DOHH2 (cell line): ENCODE measurements around the gene EPS8L3.

Source experiments
- H3F3A ChIP-seq: fragments of 200-600 bp; sonication (generic), shearing (Covaris generic); 2 replicates; pipeline ENCODE4 v1.6.0; 2016; ENCODE audit warnings: antibody characterized with exemption, mild to moderate bottlenecking; ENCODE audit not compliant: control insufficient read depth, insufficient read depth
- H3K27ac ChIP-seq: fragments of 200-600 bp; sonication (generic); 2 replicates; pipeline ENCODE4 v1.5.1; 2014; ENCODE audit warnings: low read depth, mild to moderate bottlenecking, low read length, moderate library complexity
- H3K27me3 ChIP-seq: fragments of 200-600 bp; sonication (generic); 2 replicates; pipeline ENCODE4 v1.6.1; 2014; ENCODE audit warnings: mild to moderate bottlenecking, low read length, mixed read lengths; ENCODE audit not compliant: control insufficient read depth
- H3K36me3 ChIP-seq: fragments of 200-600 bp; sonication (generic); 2 replicates; pipeline ENCODE4 v1.6.1; 2014; ENCODE audit warnings: mild to moderate bottlenecking, low read length, moderate library complexity, mixed read lengths; ENCODE audit not compliant: control insufficient read depth
- H3K4me1 ChIP-seq: fragments of 200-600 bp; sonication (generic); 2 replicates; pipeline ENCODE4 v1.6.1; 2014; ENCODE audit warnings: mild to moderate bottlenecking, low read length, mixed read lengths; ENCODE audit not compliant: control insufficient read depth
- H3K4me2 ChIP-seq: fragments of 200-600 bp; sonication (generic); 2 replicates; pipeline ENCODE4 v1.6.0; 2014; ENCODE audit warnings: mild to moderate bottlenecking, low read length, moderate library complexity
- H3K4me3 ChIP-seq: fragments of 200-600 bp; sonication (generic); 2 replicates; pipeline ENCODE4 v1.5.1; 2014; ENCODE audit warnings: mild to moderate bottlenecking, low read length, mixed read lengths
- H3K79me2 ChIP-seq: fragments of 200-600 bp; sonication (generic); 2 replicates; pipeline ENCODE4 v1.6.1; 2014; ENCODE audit warnings: mild to moderate bottlenecking, low read length, mixed read lengths; ENCODE audit not compliant: control insufficient read depth
- H3K9me2 ChIP-seq: fragments of 200-600 bp; sonication (generic); replicated peaks from 2 replicates; pipeline ENCODE4 v1.6.1; 2014; ENCODE audit warnings: mild to moderate bottlenecking, low read length, mixed read lengths; ENCODE audit not compliant: control insufficient read depth
- H3K9me3 ChIP-seq: fragments of 200-600 bp; sonication (generic); 2 replicates; pipeline ENCODE4 v1.6.1; 2014; ENCODE audit warnings: antibody characterized with exemption, low read length, mixed read lengths; ENCODE audit not compliant: control insufficient read depth, insufficient read depth
- H4K20me1 ChIP-seq: fragments of 200-600 bp; sonication (generic); 2 replicates; pipeline ENCODE4 v1.6.0; 2014; ENCODE audit warnings: low read depth, mild to moderate bottlenecking, antibody characterized with exemption, low read length, moderate library complexity; ENCODE audit not compliant: control insufficient read depth, insufficient read depth
- CTCF ChIP-seq: fragments of 200-600 bp; sonication (generic); IDR thresholded peaks from one replicate; pipeline ENCODE4 v1.5.1; 2014; ENCODE audit warnings: antibody characterized with exemption, mild to moderate bottlenecking, low read depth, low read length; ENCODE audit not compliant: poor library complexity, severe bottlenecking
- EZH2phosphoT487 ChIP-seq: fragments of 200-600 bp; sonication (generic); IDR thresholded peaks from 2 replicates; pipeline ENCODE4 v1.6.1; 2017; ENCODE audit warnings: borderline replicate concordance, mild to moderate bottlenecking, antibody characterized with exemption, low read length, moderate library complexity, mixed read lengths

EPS8L3 gene

GRCh38 chr1:109771712-109772657 lies 8.3 kb upstream of the EPS8L3 start:
- Histone ChIP-seq H4K20me1 (no peaks in the 10 kb centered on the region), H3K27me3 (peaks cover 3% of the 10 kb centered on the region; the same call in 1 of the 2 replicates), H3K79me2 (no peaks in the 10 kb centered on the region), H3K4me3 (no peak overlapping the region), H3F3A (no peaks in the 10 kb centered on the region), H3K36me3 (no peaks in the 10 kb centered on the region), H3K27ac (no peak overlapping the region), H3K4me1 (no peaks in the 10 kb centered on the region), H3K9me2 (no peaks in the 10 kb centered on the region), H3K4me2 (no peak overlapping the region), H3K9me3 (no peaks in the 10 kb centered on the region)
- TF ChIP-seq EZH2phosphoT487 = no peak
- TF ChIP-seq CTCF = no peak

- Histone ChIP-seq H3K36me3 (no peaks in the 10 kb centered on the region), H3K4me2 (no peak overlapping the region), H3K9me2 (no peaks in the 10 kb centered on the region), H3K4me1 (no peaks in the 10 kb centered on the region), H3K9me3 (no peaks in the 10 kb centered on the region), H3K79me2 (no peaks in the 10 kb centered on the region), H3K4me3 (no peak overlapping the region), H3F3A (no peaks in the 10 kb centered on the region), H3K27ac (no peak overlapping the region), H4K20me1 (no peaks in the 10 kb centered on the region), H3K27me3 (peaks cover 3% of the 10 kb centered on the region; the same call in 1 of the 2 replicates)
- TF ChIP-seq EZH2phosphoT487 (no peak), CTCF (no peak)
These were observed 6.8 kb upstream of the EPS8L3 start for GRCh38 chr1:109770331-109771095.

- Histone ChIP-seq H3K9me3 (no peaks in the 10 kb centered on the region), H3K4me3 (no peak overlapping the region), H3K4me1 (no peaks in the 10 kb centered on the region), H3K27ac (no peak overlapping the region), H3F3A (no peaks in the 10 kb centered on the region), H3K9me2 (no peaks in the 10 kb centered on the region), H3K4me2 (no peak overlapping the region), H3K36me3 (no peaks in the 10 kb centered on the region), H3K79me2 (no peaks in the 10 kb centered on the region), H4K20me1 (no peaks in the 10 kb centered on the region), H3K27me3 (peaks cover 3% of the 10 kb centered on the region; the same call in 1 of the 2 replicates)
- TF ChIP-seq CTCF (no peak), EZH2phosphoT487 (no peak)
These were observed 5.8 kb upstream of the EPS8L3 start for GRCh38 chr1:109769330-109770078.
